Stimulated activated CD8-positive, alpha-beta memory T cell treated with anti-CD3 and anti-CD28 coated beads, Interleukin-4, amount 100 ng/mL, for 48 hours (primary cell): ENCODE data around the gene HEXIM1.

Experiments used
- DNase-seq: peaks from one replicate; pipeline ENCODE4 v3.0.0-alpha.2; 2020

HEXIM1 gene

DNA sequence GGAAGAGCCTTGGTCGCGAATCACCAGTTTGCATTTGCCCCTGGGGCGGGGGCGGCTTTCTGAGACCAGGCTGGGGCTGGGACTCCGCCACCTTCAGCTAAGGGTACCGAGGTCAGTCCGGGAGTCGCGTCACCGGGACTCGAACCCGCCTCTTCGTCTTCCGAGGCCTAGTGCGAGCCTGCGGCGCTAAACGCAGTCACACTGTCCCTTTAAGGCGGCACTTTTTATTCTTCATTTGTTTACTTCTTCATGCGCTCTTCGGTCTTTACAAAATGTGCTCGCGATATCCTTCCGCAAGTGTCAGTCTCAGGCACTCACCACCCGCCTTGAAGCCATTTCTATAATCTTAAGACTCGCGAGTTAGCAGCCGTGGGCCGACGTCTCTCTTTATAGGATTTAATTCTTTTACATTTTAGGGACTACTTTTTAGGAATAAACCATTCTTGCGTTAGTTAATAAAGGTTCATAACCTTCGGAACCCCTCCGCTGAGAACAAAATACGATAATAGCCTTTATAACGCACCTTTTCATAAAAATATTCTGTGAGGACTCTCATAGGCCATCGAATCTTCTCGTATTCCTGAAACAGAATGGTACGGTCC is 593 bp upstream of the HEXIM1 start:
- peak; percentile 85 for DNase-seq

DNA sequence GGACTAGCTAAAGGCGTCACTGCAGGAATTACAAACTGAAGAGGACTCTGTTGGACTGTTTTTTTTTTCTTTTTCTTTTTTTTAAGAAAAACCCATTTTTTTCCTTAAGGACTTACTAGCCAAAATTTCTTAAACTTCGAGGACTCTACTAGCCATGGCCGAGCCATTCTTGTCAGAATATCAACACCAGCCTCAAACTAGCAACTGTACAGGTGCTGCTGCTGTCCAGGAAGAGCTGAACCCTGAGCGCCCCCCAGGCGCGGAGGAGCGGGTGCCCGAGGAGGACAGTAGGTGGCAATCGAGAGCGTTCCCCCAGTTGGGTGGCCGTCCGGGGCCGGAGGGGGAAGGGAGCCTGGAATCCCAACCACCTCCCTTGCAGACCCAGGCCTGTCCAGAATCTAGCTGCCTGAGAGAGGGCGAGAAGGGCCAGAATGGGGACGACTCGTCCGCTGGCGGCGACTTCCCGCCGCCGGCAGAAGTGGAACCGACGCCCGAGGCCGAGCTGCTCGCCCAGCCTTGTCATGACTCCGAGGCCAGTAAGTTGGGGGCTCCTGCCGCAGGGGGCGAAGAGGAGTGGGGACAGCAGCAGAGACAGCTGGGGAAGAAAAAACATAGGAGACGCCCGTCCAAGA is 878 bp downstream of the HEXIM1 start:
- peak; percentile 85 for DNase-seq

DNA sequence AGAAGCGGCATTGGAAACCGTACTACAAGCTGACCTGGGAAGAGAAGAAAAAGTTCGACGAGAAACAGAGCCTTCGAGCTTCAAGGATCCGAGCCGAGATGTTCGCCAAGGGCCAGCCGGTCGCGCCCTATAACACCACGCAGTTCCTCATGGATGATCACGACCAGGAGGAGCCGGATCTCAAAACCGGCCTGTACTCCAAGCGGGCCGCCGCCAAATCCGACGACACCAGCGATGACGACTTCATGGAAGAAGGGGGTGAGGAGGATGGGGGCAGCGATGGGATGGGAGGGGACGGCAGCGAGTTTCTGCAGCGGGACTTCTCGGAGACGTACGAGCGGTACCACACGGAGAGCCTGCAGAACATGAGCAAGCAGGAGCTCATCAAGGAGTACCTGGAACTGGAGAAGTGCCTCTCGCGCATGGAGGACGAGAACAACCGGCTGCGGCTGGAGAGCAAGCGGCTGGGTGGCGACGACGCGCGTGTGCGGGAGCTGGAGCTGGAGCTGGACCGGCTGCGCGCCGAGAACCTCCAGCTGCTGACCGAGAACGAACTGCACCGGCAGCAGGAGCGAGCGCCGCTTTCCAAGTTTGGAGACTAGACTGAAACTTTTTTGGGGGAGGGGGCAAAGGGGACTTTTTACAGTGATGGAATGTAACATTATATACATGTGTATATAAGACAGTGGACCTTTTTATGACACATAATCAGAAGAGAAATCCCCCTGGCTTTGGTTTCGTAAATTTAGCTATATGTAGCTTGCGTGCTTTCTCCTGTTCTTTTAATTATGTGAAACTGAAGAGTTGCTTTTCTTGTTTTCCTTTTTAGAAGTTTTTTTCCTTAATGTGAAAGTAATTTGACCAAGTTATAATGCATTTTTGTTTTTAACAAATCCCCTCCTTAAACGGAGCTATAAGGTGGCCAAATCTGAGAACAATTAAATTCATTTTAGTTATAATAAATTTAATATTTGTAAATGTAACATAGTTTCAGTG is 1.7 kb downstream of the HEXIM1 start:
- peak; percentile 57 for DNase-seq

DNA sequence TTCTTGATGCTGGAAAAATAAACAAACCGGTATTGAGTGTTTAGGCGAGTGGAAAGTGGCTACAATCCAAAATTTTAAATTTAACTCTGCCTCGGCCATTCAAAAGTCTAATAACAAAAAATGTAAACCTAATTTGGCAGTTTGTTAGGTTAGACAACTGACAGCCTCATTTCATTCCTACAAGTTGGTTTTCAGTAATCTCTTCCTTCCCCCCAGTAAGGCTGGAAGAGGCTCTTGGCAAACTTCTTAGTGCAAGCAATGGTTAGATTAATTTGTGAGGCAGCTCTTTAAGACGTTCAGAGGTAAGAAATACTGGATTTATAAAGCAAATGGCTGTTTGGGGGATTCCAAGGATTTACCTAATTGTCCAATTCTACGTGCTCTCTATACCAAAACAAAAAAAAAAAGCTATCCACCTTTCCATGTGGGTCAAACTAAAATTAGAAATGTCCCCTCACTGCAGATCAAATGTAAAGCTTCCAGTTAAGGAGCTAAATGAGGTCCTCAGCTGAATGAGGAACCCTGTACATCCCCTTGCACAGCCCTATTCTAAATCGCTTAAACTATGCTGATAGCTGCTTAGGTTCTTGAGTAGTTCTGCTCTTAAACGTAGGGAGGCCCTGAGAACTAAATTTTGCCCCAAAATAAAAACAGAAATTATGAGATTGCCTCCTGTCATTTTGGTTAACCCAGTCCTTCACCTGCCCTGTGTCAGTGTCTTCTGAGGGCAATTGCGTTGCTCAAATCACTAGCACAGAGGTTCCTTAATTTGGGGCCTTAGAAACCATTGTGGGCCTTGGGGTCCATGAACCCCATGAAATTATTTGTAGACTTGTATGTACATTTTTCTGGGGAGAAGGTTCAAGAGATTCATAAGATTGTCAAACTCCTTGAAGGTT is 2.9 kb downstream of the HEXIM1 start:
- no peak for DNase-seq

DNA sequence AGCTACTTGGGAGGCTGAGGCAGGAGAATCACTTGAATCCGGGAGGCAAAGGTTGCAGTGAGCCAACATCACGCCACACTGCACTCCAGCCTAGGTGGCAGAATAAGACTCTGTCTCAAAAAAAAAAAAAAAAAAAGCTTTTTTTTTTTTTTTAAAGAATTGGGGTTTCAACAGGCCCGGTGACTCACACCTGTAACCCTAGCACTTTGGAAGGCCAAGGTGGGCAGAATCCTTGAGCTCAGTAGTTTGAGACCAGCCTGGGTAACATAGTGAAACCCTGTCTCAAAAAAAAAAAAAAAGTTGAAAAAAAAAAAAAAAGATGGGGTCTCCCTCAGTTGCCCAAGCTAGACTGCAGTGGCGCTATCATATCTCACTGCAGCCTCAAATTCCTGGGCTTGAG is 6.8 kb downstream of the HEXIM1 start:
- DNase-seq: no peak

DNA sequence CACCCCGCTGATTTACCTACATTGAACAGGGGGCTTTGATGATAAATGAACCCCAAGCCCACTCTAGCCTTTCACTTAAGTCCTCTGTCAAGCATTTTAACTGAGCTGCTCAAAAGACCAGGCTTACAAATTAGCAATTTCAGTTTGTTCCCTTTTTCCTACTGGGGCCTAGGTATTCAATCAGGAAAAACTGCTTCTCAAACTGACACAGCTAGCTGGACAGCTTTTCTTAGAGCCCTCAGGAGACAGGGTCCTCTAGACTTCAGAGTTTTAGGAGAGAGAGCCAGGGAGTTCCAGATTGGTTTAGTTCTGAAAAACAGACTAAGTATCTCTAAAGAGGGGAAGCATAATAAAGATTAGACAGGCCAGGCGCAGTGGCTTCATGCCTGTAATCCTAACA is 7.2 kb downstream of the HEXIM1 start:
- DNase-seq: no peak

DNA sequence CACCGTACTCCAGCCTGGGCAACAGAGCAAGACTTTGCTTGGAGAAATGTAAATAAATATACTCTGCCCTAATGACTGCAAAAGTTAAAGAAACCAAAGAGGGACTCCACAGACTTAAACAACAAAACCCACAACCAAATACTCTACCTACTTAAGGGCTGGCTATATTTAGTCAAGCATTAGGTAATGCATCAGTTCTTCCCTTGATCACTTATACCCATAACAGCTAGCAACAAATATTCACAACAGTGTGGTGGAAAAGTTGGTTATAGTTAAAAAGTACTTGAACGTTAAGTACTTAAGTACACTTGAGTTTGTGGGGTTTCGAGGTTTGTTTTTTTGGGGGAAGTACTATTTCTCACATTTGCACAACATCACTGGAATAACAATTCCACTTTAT is 8.0 kb downstream of the HEXIM1 start:
- DNase-seq: no peak

DNA sequence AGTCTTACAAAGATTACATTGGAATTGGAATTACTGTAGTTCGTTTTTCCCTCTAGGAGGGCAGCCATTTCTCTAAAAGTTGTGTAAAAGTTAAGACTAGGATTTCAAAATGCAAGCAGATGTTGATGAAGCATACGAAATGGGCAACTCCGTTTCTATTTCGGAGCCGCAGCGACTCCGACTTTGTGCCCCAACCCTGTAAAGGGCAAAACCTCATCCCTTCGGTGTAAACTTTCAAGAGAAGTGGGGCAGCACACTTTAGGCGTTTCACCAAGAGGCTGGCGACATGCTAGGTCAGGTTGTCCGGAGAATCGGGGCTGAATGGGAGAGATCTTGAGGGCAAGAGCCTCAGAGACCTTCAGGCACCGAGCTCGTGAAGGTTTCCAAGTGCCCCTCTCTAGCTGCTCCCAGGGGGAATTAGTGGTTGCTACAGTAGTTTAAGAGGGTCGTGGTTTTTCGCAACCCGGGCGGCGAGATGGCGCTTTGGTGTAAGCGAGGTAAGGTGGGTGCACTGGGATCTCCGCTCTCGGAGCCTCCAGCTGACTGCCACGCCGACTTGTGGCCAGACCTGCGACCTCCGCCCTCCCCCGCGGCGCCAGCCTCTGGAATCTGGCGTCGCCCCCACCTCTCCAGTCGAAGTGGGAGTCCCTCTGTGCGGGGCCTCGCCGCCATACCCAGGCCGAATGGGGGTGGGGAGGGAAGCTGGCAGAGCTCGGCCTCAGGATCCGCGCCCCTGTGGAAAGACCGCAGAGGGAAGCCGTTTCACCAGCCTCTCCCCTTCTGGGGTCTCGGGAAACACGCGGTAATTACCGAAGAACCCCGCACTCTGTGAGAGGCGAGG is 12.4 kb downstream of the HEXIM1 start:
- DNase-seq: peak; percentile 71

DNA sequence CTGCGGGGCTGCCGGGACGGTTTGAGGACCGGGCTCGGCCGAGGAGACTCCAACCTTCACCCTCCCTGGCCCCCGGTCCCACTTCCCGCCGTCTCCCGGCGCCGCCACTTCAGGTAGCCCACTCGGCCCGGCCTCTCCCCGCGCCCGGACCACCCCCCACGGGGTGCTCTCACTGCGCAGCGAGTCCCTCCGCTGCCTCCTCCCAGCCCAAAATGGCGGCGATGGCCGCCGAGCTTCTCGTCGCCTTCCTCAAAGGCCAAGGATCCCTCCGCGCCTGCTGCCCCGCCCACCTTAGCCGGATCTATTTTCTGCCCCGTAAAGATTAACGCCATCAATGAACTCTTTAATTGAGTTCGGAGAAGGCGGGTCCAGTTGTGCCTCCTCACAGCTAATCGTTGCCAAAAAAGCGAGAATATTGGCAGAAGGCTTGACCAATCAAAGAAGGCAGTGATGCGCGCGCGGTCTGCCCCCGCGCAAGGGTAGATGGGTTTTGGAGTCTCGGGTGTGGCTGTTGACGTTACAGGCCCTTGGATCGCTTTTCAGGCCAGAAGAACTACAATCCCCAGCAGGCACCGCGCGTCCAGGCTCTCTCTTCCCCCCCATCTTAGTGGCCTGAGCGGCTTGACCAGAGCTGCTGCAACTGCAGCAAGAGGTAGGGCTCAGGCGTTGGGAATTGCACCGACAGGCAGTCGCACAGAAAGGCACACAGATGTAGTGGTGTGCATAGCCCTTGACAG is 13.2 kb downstream of the HEXIM1 start, which contains the start of gene HEXIM2:
HEXIM2 (plus strand) TSS at position 588 of the 737 bp plus-strand sequence. CDS start 919 bp downstream, outside the sequence.
- peak; percentile 99 for DNase-seq

DNA sequence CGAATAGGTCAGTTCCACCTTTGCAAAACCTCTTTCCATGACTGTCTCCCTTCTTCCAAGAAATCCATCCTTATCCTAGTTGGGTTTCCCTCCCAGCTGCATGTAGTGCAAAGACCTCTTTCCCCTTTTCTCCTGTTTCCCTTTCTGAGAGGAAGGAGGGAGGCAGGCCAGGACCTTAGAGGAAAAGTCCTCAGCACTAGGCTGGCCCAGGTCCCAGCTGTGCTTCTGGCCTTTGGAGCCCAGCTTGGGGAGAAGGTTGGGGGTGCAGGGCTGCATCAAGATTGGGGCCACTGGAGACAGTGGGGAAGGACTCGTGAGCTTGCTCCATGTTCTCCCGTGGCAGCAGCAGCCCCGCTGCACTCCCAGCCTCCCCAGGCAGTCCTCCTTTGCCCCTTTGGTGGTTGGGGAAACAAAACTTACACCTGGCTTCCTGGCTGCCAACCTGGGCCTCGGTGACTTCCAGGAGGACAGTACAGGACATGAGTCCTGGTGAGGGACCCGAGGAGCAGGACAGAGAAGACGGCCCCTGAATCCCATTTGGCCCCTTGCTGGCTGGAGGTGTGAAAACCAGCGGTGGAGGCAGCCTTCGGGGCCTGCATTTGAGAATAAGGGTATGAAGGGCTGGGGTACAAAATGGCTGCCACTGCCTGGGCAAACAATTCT is 13.9 kb downstream of the HEXIM1 start:
- no peak for DNase-seq

DNA sequence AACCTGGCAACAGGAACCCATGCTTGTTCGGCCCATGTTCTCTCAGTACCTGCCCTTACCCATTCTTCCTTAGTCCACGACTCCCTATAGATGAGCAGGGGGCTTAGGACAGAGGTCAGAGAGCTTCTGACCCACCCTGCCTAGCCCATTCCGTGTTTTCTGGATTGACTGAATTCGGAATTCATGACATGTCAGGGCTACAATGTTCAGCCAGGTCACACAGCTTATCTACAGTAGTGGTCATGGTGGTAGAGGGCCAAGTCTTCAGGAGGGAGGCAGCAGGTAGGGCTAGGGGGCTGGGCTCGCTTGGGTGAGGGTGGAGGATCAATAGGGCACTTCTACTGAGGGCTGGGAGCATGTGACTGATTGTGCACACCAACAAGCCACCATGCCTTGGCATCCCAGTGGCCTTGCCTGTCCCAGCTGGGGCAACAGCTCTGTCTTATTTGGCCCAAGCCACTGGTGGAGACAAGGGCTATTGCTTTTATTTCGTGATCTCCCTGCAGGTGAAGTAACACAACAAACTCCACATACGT is 16.5 kb downstream of the HEXIM1 start:
- DNase-seq: no peak

DNA sequence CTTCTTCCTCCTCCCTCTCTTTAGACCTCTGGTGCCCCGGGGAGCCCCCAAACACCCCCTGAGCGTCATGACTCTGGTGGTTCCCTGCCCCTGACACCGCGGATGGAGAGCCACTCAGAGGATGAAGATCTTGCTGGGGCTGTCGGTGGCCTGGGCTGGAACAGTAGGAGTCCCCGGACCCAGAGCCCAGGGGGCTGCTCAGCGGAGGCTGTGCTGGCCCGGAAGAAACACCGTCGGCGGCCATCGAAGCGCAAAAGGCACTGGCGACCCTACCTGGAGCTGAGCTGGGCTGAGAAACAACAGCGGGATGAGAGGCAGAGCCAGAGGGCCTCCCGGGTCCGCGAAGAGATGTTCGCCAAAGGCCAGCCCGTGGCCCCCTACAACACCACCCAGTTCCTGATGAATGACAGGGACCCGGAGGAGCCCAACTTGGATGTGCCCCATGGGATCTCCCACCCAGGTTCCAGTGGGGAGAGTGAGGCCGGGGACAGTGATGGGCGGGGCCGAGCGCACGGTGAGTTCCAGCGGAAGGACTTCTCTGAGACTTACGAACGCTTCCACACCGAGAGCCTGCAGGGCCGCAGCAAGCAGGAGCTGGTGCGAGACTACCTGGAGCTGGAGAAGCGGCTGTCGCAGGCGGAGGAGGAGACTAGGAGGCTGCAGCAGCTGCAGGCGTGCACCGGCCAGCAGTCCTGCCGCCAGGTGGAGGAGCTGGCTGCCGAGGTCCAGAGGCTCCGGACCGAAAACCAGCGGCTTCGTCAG is 20.9 kb downstream of the HEXIM1 start:
- no peak for DNase-seq

DNA sequence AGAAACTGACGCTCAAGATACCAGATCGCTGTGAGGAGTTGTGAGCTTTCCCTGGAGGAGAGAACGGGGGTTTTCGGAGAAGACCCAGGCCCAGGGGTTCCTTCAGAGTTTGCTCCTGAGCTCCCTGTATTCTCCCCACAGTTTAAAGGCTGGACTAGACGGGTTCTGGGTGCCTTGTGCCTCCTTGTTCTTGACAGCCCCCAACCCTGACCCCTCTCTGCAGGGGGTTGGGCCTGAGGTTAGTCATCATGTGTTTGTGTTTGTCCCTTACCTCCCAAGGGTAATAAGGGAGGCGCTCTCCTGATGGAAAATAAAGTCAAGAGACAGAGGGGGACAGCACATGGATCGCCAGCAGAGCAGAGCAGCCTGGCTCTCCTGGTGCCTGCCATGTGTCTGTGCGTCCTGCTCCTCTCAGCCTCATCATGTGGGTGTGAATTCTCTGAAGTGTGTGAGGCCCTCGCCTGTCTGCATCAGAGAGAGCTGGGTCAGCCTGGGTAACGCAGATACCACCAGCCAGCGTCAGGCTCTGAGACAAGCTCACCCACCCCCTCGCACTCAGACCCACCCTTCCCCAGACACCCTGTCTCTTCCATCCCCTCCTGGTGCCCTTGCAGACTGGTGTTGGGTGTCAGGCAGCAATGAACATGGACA is 22.1 kb downstream of the HEXIM1 start:
- DNase-seq: no peak

DNA sequence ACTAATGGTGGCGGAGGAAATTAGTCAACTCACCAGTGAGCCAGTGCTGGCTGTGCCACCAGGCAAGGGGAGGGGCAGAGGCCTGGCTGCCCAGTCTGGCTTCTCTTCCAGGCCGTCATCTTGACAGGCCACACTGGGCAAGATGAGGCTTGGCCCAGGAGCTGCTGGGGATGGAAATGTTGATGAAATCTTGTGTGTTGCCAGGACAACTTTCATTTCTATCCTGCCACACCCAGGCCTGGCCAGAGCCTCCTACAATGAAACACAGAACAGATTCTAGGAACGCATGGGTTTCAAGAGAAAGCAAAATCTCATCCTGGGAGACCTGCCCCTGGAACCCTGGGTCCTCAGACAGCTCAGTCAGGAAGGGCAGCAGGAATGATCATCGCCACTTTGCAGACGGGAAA is 22.7 kb downstream of the HEXIM1 start:
- no peak for DNase-seq

DNA sequence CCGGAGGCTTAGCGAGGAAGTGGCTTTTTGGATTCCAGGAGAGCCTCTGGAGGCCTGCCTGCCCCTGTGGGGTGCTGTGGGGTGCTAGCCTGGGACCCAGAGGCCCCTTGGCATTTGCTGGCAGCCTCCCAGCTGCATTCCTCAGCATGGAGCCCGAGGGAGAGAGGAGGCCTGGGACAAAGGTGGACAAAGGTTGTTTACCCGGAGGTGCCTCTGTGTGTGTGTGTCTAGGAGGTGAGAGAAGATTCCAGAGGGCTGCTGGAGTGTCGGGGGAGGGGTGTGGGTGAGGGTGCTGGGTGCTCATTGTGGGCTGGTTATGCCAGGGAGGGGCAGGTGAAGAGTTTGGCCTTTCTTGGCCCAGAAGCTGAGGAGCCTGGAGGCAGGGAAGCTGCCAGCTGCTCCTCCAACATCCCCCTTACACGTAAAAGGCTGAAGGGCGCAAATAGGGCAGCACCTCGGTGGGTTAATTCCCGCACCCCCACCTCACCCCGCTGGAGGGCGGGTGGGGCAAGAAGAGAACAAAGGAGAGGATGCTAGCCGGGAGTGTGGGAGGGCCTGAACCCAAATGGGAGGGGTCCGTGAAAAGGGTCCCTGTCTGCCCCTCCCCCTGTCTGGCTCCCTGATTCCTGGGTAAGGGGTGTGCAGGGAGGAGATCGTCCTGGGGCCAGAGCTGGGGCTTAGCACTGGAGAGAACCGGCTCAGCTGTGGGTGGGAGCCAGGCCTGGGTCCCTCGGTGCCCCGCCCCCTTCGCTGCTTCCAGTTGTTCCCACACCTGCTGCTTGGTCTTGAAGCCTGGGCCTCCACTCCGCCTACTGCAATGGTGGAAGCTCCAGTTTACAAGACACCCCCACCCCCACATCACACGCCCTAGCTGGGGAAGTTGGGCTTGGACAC is 23.3 kb downstream of the HEXIM1 start:
- no peak for DNase-seq

DNA sequence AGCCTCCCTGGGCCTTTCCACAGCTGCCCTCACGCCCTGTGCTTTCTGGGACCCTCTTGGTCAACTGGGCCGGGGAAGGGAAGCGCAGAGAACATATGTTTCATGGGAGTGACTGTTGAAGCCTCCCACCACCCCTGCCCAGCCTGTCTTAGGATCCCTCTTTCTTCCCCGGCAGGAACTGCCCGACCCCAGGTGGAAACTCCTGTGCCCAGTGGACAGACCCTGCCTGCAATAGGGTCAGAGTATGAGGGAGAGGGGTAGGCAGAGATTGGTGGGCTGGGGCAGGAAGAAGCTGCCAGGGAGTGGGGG is 23.9 kb downstream of the HEXIM1 start:
- DNase-seq: no peak

DNA sequence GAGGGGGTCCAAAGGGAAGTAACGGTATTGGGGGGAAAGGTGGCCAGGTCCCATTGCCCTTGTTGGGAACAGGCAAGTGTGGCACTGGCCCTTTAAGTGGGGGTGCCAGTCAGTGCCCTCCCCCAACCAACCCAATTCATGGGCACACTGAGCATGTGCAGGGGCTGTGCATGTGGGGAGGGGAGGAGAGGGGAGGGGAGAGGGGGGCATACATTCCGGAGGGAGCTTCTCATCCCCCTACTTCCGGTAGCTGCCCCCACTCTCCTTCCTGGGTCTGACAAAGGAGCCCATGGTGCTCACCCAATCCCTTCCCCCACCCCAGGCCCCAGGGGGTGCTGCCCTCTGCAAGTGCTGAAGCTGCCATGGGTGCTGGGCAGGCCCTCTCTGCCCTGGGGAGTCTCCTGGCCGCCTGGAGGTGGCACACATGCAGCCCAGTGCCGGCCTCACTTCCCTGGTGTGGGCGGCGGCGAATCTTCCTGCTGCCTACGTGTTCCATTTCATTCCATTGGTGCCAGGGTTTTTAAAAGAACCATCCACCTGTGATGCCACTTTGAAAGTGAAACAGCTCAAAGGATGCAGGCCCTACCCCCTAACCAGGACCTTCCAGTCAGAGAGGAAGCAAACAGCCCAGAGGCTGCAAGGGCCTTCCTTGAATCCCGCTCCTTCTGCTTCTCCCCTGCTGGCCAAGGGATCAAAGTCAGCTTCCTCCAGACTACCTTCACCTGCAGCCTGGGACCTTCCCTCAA is 24.4 kb downstream of the HEXIM1 start:
- peak; percentile 67 for DNase-seq
